ENCODE data around the gene ITGB1BP1.

DNA sequence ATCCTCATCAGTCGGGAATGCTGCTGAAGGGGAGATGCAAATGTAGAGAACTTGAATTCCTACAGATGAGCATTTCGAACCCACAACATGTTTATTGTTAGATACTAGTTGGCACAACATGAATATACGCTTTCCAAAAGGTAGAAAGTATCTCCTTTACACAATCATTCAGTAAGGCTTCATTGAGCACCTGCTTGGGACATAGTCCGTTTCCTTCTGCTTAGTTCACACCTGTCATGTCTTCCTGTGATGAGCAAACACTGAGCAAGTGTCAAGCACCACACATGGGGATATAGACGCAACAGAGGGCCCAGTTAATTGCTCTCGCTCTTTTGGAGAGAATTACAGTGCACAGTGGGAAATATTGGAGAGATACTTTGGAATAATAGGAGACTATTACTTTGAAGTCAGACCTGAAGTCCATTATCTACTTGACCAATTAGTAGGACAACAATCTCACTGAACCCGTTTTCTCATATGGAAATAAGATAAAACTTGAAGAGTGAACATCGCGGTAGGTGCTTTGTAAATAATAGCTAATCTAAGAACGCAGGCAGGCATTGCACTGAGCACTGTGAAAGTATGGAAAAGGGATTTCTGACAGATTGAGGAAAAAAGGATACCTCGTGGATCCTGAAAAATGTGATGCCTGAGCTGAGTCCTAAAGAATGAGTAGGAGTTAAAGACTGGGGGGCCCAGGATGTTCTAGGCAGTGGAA lies 1.3 kb upstream of the ITGB1BP1 start:
- TF ChIP-seq ARNT (IDR thresholded peaks at IDR 0.05) (no peak), HNRNPUL1 (IDR thresholded peaks at IDR 0.05; ENCODE audit: low read depth, low read length) (no peak), NCOA2 (CRISPR knock-in tag; IDR thresholded peaks at IDR 0.05) (no peak), RAD21 (CRISPR knock-in tag; IDR thresholded peaks at IDR 0.05) (no peak), MYC (CRISPR knock-in tag; IDR thresholded peaks at IDR 0.05; ENCODE audit: borderline replicate concordance) (no peak), ZBTB1 (CRISPR knock-in tag; IDR thresholded peaks at IDR 0.05; ENCODE audit: borderline replicate concordance) (no peak), SALL1 (CRISPR knock-in tag; IDR thresholded peaks at IDR 0.05) (no peak), ZNF280D (CRISPR knock-in tag; IDR thresholded peaks at IDR 0.05) (no peak), NONO (IDR thresholded peaks at IDR 0.05) (no peak), NONO (CRISPR knock-in tag; conservative IDR thresholded peaks at IDR 0.05) (no peak)
- TF ChIP-seq, protein P1, sequence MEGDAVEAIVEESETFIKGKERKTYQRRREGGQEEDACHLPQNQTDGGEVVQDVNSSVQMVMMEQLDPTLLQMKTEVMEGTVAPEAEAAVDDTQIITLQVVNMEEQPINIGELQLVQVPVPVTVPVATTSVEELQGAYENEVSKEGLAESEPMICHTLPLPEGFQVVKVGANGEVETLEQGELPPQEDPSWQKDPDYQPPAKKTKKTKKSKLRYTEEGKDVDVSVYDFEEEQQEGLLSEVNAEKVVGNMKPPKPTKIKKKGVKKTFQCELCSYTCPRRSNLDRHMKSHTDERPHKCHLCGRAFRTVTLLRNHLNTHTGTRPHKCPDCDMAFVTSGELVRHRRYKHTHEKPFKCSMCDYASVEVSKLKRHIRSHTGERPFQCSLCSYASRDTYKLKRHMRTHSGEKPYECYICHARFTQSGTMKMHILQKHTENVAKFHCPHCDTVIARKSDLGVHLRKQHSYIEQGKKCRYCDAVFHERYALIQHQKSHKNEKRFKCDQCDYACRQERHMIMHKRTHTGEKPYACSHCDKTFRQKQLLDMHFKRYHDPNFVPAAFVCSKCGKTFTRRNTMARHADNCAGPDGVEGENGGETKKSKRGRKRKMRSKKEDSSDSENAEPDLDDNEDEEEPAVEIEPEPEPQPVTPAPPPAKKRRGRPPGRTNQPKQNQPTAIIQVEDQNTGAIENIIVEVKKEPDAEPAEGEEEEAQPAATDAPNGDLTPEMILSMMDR (CRISPR knock-in tag; IDR thresholded peaks at IDR 0.05), result no peak

All from HepG2 (cell line).